Naive B cell (primary cell): ENCODE data around the gene MYEF2. TPM values are rescaled to one million over a fixed set of nuclear protein-coding genes. Genes with fewer than 3 reads are reported as not detected.

ENCODE experiments used
- ATAC-seq, 2 donors: fragments of 150-1000 bp; cut with Tn5 transposase; 2 replicates each; pipeline ENCODE4 v1.10.0; 2021; ENCODE audit warnings: low read depth in 2 of 2, mild to moderate bottlenecking in 2 of 2, moderate library complexity in 2 of 2
- DNase-seq: peaks from one replicate; pipeline ENCODE4 v3.0.0; 2022
- H3K27ac Mint-ChIP-seq, 6 donors: one replicate each; pipeline ENCODE4 v1.8.0; 2020 to 2022; ENCODE audit warnings: mild to moderate bottlenecking in 6 of 6, mixed read lengths in 6 of 6, moderate library complexity in 5 of 6, inconsistent platforms in 2 of 6
- H3K27me3 Mint-ChIP-seq, 3 donors: one replicate each; pipeline ENCODE4 v1.8.0; 2021 to 2022; ENCODE audit warnings: mixed read lengths in 3 of 3, mild to moderate bottlenecking in 1 of 3
- H3K36me3 Mint-ChIP-seq, 2 donors: one replicate each; pipeline ENCODE4 v1.8.0; 2020 to 2022; ENCODE audit warnings: mixed read lengths in 2 of 2, inconsistent platforms in 1 of 2, mild to moderate bottlenecking in 1 of 2
- H3K4me1 Mint-ChIP-seq, 3 donors: one replicate each; pipeline ENCODE4 v1.8.0; 2020 to 2022; ENCODE audit warnings: mixed read lengths in 3 of 3, inconsistent platforms in 1 of 3, mild to moderate bottlenecking in 1 of 3, moderate library complexity in 1 of 3
- H3K4me3 Mint-ChIP-seq, 8 donors: one replicate each; pipeline ENCODE4 v1.8.0; 2020 to 2022; ENCODE audit warnings: mild to moderate bottlenecking in 8 of 8, mixed read lengths in 8 of 8, moderate library complexity in 8 of 8, inconsistent platforms in 2 of 8
- H3K9me3 Mint-ChIP-seq, 7 donors: one replicate each; pipeline ENCODE4 v1.8.0; 2020 to 2022; ENCODE audit warnings: mixed read lengths in 7 of 7, mild to moderate bottlenecking in 5 of 7, inconsistent platforms in 2 of 7, moderate library complexity in 1 of 7
- polyA plus RNA-seq, 6 donors: library from polyadenylated mRNA; unstranded; fragments of 300-500 nt; fragmentation: Illumina TruSeq; gene quantifications; one replicate each; pipeline ENCODE4 v1.2.3, GENCODE V29; 2021; ENCODE audit warnings: low read depth in 6 of 6

Gene MYEF2
- polyA plus RNA-seq, 6 donors from 2014 or later: 1.1 to 6.7 (median 3.6) TPM

GRCh38 chr15:48126667-48127355 is 51.3 kb downstream of the MYEF2 start:
- Mint-ChIP-seq H3K36me3 (no peaks in the 10 kb centered on the region), H3K27me3 (peaks cover 6 to 13% (median 9%) of the 10 kb centered on the region in 3 donors), H3K9me3 (peaks cover 0 to 2% (median 0%) of the 10 kb centered on the region in 7 donors), H3K4me3 (no peak overlapping the region), H3K27ac (no peak overlapping the region), H3K4me1 (peaks cover 0 to 1% (median 0%) of the 10 kb centered on the region in 3 donors)
- DNase-seq (no peak), ATAC-seq (no peak)

DNA sequence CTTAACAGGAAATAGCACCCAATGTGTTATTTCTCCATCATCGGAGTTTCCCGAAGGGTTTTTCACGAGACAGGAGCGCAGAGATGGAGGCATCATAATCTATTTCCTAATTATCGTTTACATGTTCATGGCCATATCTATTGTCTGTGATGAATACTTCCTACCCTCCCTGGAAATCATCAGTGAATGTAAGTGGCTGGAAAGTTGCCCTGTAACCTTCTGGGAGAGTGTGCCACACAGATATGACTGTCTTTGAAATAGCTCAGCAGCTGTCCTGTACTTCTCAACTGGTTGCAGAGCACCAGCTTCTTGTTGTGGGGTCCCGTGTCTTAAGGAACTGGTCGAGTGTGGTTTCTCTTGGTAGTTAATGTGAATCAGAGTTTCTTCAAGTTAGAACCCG is 56.2 kb downstream of the MYEF2 start:
- H3K4me1 Mint-ChIP-seq: no peaks in the 10 kb centered on the region
- H3K27ac Mint-ChIP-seq: no peak overlapping the region

GRCh38 chr15:48120745-48121144 is 57.4 kb downstream of the MYEF2 start, which contains the start of gene SLC24A5:
TSS of gene SLC24A5 (plus strand) at chr15:48120990. CDS start at chr15:48121045, 55 bp downstream.
- DNase-seq (no peak), ATAC-seq (no peak)
- no peaks in the 10 kb centered on the region for H3K4me1 Mint-ChIP-seq
- peaks cover under 1 to 20% (median 8%) of the 10 kb centered on the region in 3 donors for H3K27me3 Mint-ChIP-seq
- no peaks in the 10 kb centered on the region for H3K9me3 Mint-ChIP-seq
- H3K4me3 Mint-ChIP-seq: no peak within 1 kb of the TSS
- H3K36me3 Mint-ChIP-seq: no peaks in the 10 kb centered on the region
- H3K27ac Mint-ChIP-seq: no peak within 1 kb of the TSS

More for the DNA sequence above, 56.2 kb downstream of the MYEF2 start:
- ATAC-seq (no peak), DNase-seq (no peak)
- no peaks in the 10 kb centered on the region for H3K9me3 Mint-ChIP-seq
- H3K36me3 Mint-ChIP-seq: no peaks in the 10 kb centered on the region
- H3K4me3 Mint-ChIP-seq: no peak overlapping the region
- peaks cover 6 to 24% (median 13%) of the 10 kb centered on the region in 3 donors for H3K27me3 Mint-ChIP-seq

- H3K36me3 Mint-ChIP-seq: no peaks in the 10 kb centered on the region
- no peak for ATAC-seq
These were observed 58.8 kb downstream of the MYEF2 start for GRCh38 chr15:48119277-48119676.

DNA sequence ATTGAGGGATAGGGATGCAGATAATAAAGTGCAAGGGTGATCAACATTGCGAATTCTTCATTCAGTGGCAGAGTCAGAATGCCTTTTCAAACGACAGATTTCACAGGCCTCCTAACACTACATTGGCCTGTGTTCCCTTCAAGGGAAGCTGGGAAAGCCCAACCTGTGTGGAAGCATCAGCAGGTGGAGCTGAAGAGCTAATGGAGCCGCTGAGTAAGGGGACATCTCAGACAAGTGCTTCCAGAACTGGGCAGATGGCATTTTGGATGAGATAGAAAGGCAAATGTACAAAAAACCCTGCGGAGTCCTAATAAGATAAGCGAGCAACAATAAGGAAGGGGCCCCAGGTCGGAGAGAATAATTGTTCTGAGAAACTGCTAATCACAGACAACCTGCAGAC is 65.9 kb downstream of the MYEF2 start:
- Mint-ChIP-seq H3K4me3 (no peak overlapping the region), H3K4me1 (no peaks in the 10 kb centered on the region), H3K9me3 (peaks cover 0 to 2% (median 0%) of the 10 kb centered on the region in 7 donors), H3K27ac (no peak overlapping the region), H3K36me3 (no peaks in the 10 kb centered on the region), H3K27me3 (peaks cover 9 to 39% (median 23%) of the 10 kb centered on the region in 3 donors)
- ATAC-seq: no peak
- DNase-seq: no peak

More at GRCh38 chr15:48119277-48119676, 58.8 kb downstream of the MYEF2 start:
- DNase-seq: no peak
- no peaks in the 10 kb centered on the region for H3K4me1 Mint-ChIP-seq
- peaks cover 5 to 26% (median 7%) of the 10 kb centered on the region in 3 donors for H3K27me3 Mint-ChIP-seq
- H3K4me3 Mint-ChIP-seq: no peak overlapping the region
- no peaks in the 10 kb centered on the region for H3K9me3 Mint-ChIP-seq
- H3K27ac Mint-ChIP-seq: no peak overlapping the region

GRCh38 chr15:48109856-48110531 is 68.1 kb downstream of the MYEF2 start:
- no peaks in the 10 kb centered on the region for H3K4me1 Mint-ChIP-seq
- peaks cover 0 to 2% (median 0%) of the 10 kb centered on the region in 7 donors for H3K9me3 Mint-ChIP-seq
- no peak for ATAC-seq
- DNase-seq: no peak
- no peak overlapping the region for H3K27ac Mint-ChIP-seq
- H3K4me3 Mint-ChIP-seq: no peak overlapping the region
- peaks cover 19 to 50% (median 28%) of the 10 kb centered on the region in 3 donors for H3K27me3 Mint-ChIP-seq
- H3K36me3 Mint-ChIP-seq: no peaks in the 10 kb centered on the region

DNA sequence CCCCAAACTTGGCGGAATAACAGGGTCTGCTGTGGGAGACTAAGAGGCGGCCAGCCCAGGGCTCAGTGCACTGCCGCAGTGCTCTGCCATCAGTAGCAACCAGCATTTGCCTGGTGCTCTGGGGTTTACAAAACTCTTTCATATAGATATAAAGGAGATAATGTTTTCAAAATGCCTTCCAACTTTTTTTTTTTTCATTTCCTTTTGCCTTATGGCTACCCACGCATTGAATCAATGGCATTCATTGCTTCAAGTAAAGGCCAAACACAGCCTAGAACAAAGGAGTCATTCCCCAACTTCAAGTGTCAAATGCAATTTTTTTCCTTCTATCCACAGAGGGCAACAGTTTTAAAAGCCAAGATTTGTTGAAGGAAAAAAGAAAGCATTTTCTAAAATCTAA is 68.9 kb downstream of the MYEF2 start:
- ATAC-seq (no peak), DNase-seq (no peak)
- H3K27ac Mint-ChIP-seq: no peak overlapping the region
- H3K9me3 Mint-ChIP-seq: peaks cover 0 to 2% (median 0%) of the 10 kb centered on the region in 7 donors
- no peak overlapping the region for H3K4me3 Mint-ChIP-seq
- peaks cover 22 to 43% (median 23%) of the 10 kb centered on the region in 3 donors for H3K27me3 Mint-ChIP-seq
- H3K4me1 Mint-ChIP-seq: no peaks in the 10 kb centered on the region
- no peaks in the 10 kb centered on the region for H3K36me3 Mint-ChIP-seq

DNA sequence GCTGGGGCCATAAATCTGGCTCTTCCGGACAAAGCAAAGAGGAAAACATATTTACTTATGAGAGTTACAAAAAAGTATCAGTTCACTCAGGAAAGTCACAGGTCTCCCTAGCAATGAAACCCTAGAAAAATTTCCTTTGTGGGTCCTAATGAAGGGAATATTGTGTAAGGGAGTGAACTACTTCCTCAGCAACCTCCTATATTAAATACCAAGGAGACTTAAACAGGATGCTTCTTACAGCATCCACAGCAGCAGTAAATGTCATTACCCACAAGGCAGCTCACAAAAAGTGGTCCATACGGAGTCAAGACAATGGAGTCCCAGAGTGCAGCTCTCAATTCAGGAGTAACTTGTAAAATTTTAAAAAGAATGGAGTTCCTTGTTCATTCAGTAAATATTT is 72.2 kb downstream of the MYEF2 start:
- peaks cover 0 to 2% (median 0%) of the 10 kb centered on the region in 7 donors for H3K9me3 Mint-ChIP-seq

GRCh38 chr15:48103647-48104046 is 74.4 kb downstream of the MYEF2 start:
- no peak for DNase-seq
- Mint-ChIP-seq H3K4me1 (no peaks in the 10 kb centered on the region), H3K4me3 (no peak overlapping the region), H3K27ac (no peak overlapping the region), H3K9me3 (peaks cover 0 to 2% (median 0%) of the 10 kb centered on the region in 7 donors), H3K27me3 (peaks cover 27 to 36% (median 33%) of the 10 kb centered on the region in 3 donors), H3K36me3 (no peaks in the 10 kb centered on the region)
- no peak for ATAC-seq

More for the DNA sequence above, 72.2 kb downstream of the MYEF2 start:
- H3K4me1 Mint-ChIP-seq: no peaks in the 10 kb centered on the region
- DNase-seq (no peak), ATAC-seq (no peak)
- H3K27ac Mint-ChIP-seq: no peak overlapping the region
- H3K4me3 Mint-ChIP-seq: no peak overlapping the region
- H3K36me3 Mint-ChIP-seq: no peaks in the 10 kb centered on the region
- H3K27me3 Mint-ChIP-seq: peaks cover 27 to 44% (median 33%) of the 10 kb centered on the region in 3 donors

DNA sequence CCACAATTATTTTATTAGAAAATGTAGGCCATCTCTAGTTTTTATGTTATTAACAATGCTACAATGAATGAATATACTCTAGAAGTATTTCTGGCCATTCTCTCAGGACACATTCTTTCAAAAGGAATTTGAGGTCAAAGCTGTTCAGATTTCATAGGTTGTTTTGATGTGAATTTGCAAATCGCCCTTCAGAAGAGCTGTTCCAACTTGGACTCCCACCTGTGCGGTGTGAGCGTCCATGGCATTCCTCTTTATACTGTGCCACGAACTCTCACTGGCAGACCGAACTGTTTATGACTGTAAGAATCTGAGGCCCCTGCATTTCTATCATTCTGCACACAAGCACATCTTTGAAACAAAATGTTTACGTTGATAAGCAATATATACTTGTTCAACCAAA is 75.9 kb downstream of the MYEF2 start:
- no peak overlapping the region for H3K27ac Mint-ChIP-seq
- H3K27me3 Mint-ChIP-seq: peaks cover 25 to 27% (median 27%) of the 10 kb centered on the region in 3 donors
- H3K9me3 Mint-ChIP-seq: peaks cover 0 to 2% (median 0%) of the 10 kb centered on the region in 7 donors
- no peak for ATAC-seq
- DNase-seq: no peak
- no peaks in the 10 kb centered on the region for H3K36me3 Mint-ChIP-seq
- no peak overlapping the region for H3K4me3 Mint-ChIP-seq
- H3K4me1 Mint-ChIP-seq: no peaks in the 10 kb centered on the region

DNA sequence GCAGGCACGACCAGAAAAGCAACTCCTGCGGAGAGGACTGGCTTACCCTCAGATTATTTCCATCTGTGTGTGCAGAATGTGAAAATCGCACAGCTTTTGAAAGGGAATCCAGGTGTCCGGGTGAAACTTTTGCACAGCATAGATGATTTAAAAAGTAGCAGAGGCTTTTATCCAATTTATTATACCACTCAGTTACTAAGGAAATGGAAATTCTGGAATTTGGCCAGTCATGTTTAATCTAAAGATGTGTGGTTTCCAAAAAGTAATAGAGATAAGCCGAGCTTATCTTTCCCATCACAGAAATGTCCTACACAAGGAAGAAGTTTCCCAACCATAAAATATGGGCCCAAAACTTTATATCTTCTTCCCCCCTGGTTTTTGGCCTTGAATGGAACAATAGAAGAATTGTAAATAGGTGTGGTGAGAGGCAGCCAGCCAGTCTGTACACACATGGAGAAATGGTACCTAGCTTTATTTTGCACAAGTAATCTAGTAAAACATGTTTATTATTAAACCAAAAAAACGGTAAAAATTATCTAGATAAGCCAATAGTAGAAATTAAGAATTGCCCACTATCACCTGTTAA is 76.6 kb downstream of the MYEF2 start:
- DNase-seq (no peak), ATAC-seq (no peak)

GRCh38 chr15:48097264-48097663 is 80.8 kb downstream of the MYEF2 start:
- Mint-ChIP-seq H3K27ac (no peak overlapping the region), H3K9me3 (peaks cover 0 to 3% (median 0%) of the 10 kb centered on the region in 7 donors), H3K4me1 (no peaks in the 10 kb centered on the region), H3K4me3 (no peak overlapping the region), H3K36me3 (no peaks in the 10 kb centered on the region), H3K27me3 (peaks cover 0 to 14% (median 9%) of the 10 kb centered on the region in 3 donors)
- ATAC-seq (no peak), DNase-seq (no peak)

More for the DNA sequence above, 76.6 kb downstream of the MYEF2 start:
- Mint-ChIP-seq H3K27me3 (peaks cover 18 to 23% (median 20%) of the 10 kb centered on the region in 3 donors), H3K4me1 (no peaks in the 10 kb centered on the region), H3K36me3 (no peaks in the 10 kb centered on the region), H3K4me3 (no peak overlapping the region), H3K9me3 (peaks cover 0 to 2% (median 0%) of the 10 kb centered on the region in 7 donors), H3K27ac (no peak overlapping the region)

GRCh38 chr15:48096813-48097212 is 81.3 kb downstream of the MYEF2 start:
- no peaks in the 10 kb centered on the region for H3K4me1 Mint-ChIP-seq

More at GRCh38 chr15:48096813-48097212, 81.3 kb downstream of the MYEF2 start:
- no peak overlapping the region for H3K4me3 Mint-ChIP-seq
- no peaks in the 10 kb centered on the region for H3K36me3 Mint-ChIP-seq
- H3K27me3 Mint-ChIP-seq: peaks cover 0 to 14% (median 9%) of the 10 kb centered on the region in 3 donors
- DNase-seq (no peak), ATAC-seq (no peak)
- H3K27ac Mint-ChIP-seq: no peak overlapping the region
- peaks cover 0 to 3% (median 0%) of the 10 kb centered on the region in 7 donors for H3K9me3 Mint-ChIP-seq
